GM18517 (cell line): ENCODE data around the gene PLB1.

Experiments used
- ATAC-seq: cut with Tn5 transposase; IDR thresholded peaks from one replicate; pipeline ENCODE4 v1.9.1; 2021; ENCODE audit warnings: mild to moderate bottlenecking, moderate library complexity; ENCODE audit not compliant: unreplicated experiment

Gene PLB1

GRCh38 chr2:28495551-28496250 is at the start of gene PLB1:
TSS of gene PLB1 (plus strand) at chr2:28496060. CDS start at chr2:28496115, 55 bp downstream.
- ATAC-seq: no peak

DNA sequence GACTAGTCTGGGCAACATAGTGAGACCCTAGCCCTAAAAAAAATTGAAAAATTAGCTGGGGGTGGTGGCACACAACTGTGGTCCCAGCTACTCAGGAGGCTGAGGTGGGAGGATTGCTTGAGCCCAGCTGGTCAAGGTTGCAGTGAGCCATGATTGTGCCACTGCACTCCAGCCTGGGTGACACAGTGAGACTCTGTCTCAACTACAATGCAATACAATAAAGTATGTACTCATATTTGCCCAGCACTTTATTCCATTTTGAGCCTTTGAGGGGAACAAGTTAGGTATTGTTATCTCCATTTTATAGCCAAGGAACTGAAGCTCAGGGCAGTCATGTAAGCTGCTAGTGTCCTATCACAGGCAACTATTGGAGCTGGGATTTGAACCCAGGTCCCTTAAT is 49.3 kb upstream of the PLB1 start:
- ATAC-seq: no peak

DNA sequence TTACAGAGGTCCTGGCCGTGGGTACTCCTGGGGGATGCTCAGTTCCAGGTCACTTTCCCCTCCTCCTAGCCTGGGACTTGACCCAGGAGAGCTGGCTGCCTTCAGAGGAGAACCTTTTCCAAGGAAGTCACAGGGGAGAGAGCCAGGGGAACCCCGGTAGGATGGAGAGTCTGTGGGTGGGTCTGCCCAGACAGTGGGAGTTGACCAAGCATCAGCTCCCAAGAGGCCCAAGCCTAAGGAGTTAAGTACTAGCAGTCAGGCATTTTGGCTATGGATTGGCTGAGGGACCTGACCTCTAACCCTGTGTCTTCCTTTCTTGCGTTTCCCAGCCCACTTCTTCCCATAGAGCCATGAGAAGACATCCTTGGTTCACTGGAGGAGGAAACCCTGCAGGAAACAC is 48.8 kb upstream of the PLB1 start:
- no peak for ATAC-seq

DNA sequence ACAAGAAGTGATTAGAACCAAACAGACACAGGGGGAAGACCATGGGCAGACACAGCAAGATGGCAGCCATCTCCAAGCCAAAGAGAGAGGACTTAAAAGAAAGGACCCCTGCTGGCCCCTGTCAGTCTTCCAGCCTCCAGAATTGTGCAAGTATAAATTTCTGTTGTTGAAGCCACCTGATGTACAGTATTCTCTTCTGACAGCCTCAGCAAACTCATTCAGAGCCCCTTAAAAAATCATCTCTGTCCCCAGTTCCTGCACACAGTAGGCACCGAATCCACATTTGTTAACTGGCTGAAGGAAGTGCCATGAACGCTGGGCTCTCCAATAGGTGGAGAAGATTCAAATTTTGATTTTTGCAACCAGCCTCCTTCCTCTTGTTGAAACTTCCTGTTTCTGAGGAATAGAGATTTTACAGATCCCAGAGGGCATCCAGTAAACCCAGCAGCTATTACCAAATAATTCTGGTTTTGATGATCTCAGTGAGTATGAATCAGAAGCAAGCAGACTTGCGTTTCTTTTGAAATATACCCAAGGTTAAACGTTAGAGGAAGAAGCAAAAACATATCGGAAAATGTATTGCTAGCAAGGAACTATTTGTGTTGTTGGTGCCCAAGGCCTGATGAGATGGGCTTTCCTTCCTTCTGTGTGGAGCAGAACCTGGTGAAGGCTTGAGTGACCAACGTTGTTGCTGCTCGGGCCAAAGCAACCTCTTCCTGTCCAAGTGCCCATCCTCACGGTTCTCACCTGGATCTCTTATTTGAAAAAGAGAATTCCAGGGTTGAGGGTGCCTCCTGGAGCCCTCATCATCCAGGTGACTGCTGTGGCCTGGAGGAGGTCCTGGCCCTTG is 47.7 kb upstream of the PLB1 start:
- ATAC-seq: no peak

DNA sequence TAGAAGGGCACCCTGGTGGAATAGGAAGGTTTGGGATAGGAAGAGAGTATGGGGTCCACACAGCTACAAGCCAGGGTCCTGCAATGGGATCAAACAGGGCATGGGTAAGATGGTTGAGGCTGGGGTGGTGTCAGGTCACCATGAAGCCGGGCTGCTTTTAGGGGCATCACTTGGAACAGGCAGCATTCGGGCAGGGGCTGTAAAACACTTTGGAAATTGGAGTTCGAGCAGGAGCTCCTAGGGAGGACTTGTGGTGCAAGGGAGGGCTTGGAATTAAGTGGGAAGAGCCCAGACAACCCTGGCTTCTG is 47.1 kb upstream of the PLB1 start:
- no peak for ATAC-seq

DNA sequence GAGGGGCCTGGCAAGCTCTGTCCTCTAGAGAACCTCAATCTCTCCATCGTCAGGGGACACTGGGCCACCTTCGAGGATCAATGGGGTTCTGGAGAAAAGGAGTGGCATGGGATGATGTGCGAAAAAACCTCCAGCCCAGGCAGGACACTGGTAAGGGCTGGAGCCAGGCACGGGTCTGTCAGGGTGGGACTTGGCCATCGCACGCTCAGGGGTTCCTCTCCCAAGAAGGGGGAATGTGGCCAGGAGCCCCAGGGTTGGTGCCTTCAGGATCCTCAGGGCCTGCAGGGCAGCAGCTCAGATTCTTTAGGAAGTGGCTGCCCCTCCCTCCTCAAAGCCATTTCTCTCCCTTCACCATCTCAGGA is 46.8 kb upstream of the PLB1 start:
- no peak for ATAC-seq

DNA sequence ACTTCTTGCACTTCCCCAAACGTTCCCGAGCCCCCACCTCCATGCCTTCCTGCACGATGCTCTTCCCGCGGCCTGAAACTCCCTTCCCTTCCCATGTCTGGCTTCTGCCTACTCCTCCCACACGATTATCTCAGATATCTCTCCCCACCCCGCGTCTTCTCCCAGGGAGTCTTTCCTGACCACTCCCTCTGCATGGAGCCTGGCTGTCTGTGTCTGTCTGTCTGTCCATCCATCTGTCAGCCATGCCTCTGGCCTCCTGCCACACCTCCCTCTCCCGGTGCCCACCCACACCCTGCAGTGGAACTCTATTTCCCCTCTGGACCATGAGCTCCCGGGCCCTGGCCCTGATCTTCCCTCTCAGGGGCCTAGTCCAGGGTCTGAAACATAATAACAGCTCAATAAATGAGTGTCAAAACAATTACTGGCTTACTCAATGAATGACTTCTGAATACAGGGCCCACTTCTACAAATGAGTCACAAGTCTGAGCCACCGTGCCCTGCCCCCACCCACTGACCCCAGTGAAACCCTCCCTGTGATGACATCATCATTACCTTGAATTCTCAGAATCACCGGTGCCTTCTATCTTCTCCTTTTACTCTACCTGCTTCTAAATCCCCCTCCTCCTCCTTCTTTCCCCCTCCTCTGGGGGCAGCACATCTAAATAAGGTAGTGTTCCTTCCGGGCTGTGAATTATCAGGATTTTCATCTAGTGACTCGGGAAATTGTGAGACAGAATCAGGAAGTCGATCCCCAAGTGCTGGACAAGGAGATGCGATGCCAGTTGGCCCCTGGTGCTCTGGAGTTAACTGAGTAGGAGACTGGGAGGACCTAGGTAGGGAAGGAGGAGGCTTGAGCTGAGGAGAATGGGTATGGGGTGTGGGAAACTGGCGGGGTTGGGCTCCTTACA is 46.1 kb upstream of the PLB1 start:
- no peak for ATAC-seq

DNA sequence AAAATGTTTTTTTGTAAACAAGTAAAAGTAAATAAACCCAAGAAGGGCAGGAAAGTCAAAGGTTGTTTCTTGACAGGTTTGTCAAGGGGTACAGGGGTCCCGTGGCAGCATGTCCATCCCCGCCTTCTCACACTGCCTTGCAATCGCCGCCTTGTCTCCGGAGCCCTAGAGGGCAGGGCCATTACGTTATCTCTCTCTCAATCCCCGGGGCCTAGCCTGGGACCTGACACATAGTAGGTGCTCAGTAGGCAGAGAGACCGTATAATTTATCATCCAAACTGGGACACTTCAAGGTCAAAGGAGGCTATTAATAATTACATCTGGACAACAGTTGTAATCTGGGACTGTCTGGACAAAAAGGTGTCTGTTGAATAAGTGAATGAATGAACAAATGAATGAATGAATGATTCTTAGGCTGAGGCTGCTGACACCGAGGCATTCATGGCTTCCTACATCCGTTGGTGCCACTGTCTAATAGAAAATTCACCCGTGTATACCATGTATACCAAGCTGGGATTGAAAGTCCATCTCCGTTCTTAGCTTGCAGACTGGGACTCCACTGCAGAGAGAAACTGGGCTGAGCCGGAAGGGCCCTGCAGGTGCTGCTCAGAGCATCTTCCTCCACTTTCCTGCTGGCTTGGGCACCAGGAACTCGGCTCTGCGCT is 44.8 kb upstream of the PLB1 start:
- no peak for ATAC-seq

- ATAC-seq: no peak
Measured at GRCh38 chr2:28451793-28452533, 43.9 kb upstream of the PLB1 start.

GRCh38 chr2:28452534-28453081 is 43.3 kb upstream of the PLB1 start:
- ATAC-seq: no peak

DNA sequence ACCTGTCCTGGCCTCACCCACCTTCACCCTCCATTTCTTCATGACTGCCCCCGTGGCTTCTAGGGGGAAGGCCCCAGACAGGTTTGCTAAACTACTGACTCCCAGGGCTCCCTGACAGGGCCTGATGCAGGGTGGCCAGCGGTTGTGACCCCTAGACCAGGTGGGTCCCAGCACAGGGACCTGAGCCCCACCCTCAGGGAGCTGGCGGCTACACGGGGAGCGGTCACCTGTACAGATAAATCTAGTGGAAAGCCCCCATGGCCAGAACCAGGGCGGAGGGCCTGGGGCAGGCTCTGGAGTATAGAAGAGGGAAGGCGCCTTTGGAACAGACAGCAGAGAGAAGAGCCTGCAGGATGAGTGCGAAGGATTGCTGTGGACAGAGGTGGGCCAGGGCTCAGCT is 42.5 kb upstream of the PLB1 start:
- no peak for ATAC-seq

DNA sequence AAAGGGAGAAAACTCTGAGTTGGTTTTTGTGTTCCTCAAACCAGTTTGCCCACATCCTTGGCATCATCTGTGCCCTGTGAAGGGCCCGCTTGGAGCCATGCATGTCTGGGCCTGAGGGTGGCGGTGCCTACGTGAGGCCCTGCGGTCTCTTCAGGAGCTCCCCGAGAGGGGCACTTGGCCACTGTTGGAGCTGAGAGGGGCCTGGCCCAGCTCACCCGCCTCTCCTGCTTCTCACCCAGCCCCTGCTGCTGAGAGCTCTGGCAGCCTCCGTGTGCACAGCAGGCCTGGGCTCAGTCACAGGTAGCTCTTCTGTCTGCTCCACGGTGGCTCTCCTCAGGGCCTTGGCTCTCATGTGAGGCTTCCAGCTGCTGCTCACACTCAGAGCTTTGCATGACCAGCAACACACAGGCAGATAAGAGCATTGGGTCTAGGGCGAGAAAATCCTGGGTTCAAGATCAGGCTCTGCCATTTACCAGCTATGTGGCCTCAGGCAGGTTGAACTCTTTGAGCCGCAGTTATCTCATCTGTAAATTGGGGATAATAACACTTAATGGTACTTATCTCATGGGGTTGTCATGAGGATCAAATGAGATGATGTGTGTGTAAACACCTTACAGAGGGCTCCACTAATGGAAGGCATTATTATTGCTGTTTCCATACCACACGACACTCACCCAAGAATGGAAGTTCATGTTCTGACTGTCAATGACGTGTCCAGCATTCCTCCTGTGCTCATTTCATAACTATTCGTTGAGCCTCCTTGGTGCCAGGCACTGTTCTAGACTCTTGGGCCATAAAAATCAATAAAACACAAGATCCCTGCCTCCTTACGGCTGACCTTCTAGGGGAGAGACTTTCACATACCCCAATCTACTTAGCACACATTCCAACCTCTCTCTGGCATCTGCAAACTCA is 41.6 kb upstream of the PLB1 start:
- ATAC-seq: no peak

GRCh38 chr2:28457237-28457636 is 38.6 kb upstream of the PLB1 start:
- no peak for ATAC-seq

GRCh38 chr2:28461056-28461455 is 34.8 kb upstream of the PLB1 start:
- ATAC-seq: no peak

DNA sequence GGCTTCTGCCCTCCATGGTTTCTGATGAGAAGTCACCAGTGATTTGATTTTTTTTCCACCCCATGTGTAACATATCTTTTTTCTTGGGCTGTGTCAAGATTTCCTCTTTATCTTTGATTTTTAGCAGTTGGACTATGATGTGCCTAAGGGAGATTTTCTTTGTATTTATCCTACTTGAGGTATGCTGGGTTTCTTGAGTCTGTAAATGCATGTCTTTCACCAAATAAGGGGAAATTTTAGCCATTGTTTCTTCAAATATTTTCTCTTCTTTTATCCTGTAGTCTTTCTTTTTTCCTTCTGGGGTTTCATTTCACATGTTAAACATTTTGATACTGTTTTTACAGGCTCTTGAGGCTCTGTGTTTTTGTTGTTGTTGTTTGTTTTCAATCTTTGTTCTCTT is 33.7 kb upstream of the PLB1 start:
- ATAC-seq: no peak

DNA sequence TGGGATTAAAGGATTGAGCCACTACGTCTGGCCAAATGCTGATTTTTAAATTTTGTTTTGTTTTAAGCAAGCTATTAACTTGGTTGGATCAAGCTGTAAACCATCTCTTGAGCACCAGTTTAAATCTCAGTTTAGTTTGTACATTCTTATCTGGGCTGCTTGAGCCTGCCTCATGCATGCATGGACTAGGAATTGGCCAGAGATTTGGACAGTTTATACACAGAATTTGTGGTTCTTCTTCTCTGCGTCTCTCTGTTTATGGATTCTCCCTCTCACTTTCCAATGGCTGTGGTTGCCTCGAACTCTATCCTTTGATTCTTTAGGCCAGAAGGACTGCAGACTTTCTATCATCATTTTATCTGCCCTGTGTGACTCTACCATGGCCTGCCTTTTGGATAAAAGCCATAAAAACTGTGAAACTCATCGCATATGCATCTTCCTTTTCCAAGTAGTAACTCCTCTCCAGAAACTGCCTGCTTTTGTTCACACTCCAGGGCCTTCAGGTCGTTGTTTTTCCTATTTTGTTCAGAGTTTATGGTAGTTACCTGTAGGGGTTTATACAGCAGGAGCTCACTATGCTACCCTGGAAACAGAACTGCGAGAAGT is 32.5 kb upstream of the PLB1 start:
- no peak for ATAC-seq

DNA sequence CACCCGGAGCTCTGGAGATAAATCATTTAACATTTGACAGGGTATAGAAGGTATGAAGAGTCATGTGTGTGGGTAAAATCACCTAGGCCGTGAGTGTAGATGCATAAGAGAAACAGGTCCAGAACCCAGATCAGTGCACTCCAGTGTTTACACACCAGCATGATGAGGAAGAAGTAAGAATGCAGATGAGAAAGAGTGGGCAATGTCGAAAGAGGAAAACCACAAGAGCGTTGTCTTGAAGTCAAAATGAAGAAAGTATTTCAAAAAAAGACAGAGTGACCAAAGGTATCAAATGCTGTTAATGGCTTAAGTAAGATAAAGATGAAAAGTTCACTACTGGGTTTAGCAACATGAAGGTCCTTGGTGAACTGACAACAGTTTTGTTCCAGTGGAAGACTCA is 32.0 kb upstream of the PLB1 start:
- no peak for ATAC-seq

DNA sequence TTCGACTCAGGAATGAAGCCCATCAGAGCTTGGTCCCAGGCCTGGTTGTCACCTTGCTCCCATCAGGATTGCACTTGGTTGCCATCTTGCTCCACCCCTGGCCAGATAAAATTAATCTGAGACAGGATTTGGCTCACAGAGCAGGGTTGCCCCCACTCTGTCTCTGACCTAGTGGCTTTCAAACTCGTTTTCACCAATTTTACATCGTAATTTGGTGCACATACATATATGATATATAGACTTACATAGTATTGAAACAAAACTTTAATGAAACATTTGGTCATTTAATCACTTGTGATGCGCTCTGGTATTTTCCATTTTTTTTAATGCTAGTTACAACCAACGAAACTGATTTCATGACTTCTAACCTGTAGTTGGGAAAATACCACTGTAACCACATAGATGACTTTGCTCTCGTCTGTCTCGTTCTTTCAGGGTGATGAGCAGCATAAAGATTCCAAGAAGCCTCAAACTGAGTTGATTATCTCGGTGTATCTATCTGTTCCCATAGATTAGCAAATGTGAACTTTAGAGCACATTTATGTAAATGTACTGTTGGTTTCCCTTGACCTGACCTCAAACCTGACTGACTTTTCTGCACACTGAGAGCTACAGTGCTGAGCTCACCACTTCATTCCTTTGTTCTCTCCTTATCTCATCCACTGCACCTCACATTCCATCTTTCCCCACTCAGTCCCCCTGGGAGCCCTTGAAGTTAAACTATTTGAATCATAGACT is 30.5 kb upstream of the PLB1 start:
- no peak for ATAC-seq
